Fibroblast of skin of left biceps (primary cell): ENCODE results near the gene CRPPA.
A peak's percentile ranks its signal among the peaks of the same experiment; 100 is the strongest.
"Not testable (repeated sequence)": the region's sequence is repeated elsewhere in the genome, so short reads cannot be mapped to it uniquely, and the experiment has no call there.

Experiments used
- DNase-seq, 2 experiments: peaks; one replicate each; pipeline ENCODE4 v3.0.0-alpha.2; 2013; ENCODE audit warnings: low read depth in 2 of 2

CRPPA gene

DNA sequence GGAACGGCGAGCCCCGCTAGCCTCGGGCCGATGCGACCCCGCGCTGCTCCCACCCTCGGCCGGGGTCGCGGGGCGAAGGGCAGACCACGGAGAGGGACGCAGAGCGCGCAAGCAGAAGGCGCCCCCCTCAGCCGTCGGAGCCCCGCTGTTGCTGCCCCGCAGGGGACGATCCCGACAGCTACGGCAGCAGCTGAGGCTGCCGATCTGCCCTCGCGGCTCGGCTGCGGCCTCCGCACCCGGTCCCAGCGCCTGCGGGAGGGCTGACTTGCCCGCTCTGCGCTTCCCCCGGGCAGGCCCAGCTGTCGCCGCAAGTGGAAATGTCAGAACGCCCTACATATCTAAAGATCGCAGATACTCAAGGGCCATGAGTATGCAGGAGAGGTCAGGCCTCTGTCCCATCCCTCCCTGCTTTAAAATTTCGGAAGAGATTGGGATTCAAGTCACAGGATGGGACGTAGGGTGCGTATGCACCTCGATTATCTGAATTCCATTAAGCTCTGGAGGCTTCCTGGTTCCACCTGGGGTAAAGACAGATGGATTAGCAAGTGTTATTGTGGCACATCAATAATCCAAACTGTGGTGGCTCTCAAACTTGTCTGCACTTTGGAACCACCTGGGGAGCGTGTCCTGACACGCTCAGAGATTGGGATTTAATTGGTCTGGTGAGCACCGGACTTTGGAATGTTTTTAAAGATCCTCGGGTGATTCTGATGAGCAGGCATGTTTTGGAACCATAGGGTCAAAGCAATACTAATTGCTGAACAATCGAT is at the start of gene CRPPA:
Gene CRPPA (minus strand): TSS at position 206 of the 770 bp plus-strand sequence. CDS start 216 bp downstream, outside the sequence.
- no peak for DNase-seq

GRCh38 chr7:16465469-16466361 is 44.4 kb upstream of the CRPPA start, which contains the start of gene SOSTDC1:
TSS of gene SOSTDC1 (minus strand) at chr7:16465738. CDS start at chr7:16465668, 70 bp downstream.
- DNase-seq = no peak

DNA sequence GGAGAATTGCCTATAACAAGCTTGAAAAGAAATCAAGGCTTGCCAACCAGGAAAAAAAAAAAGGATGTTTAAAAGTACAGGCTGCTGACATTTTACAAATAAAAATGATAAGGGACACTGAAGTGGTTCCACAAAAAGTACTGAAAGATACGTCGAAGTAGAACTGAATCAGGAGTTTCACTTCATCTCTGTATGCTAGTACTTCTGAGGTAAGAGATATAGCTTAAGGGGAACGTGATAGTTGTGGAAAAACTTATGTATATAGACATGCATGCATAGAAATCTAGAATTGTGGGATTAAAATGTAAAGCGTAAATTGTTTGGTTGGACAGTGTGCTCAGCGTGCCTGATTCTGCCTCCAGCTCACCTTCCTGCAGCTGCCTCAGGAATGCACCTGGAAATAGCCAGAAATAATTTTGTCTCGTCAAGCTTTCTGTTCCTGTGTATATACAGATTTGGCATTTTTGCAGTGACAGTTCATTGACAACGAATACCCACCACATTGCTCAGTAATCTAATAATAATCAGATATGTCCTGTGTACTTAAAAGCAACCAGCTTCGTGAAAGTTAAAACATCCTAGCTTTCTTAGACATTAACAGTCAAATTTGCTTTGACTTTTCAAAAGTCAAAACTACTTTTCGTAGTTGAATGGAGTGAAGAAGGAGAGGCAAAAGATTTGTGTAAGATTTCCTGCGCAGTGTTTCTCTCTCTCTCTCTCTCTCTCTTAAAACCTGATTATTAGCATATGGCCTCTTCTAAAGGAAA is 42.8 kb upstream of the CRPPA start:
- DNase-seq = no peak

DNA sequence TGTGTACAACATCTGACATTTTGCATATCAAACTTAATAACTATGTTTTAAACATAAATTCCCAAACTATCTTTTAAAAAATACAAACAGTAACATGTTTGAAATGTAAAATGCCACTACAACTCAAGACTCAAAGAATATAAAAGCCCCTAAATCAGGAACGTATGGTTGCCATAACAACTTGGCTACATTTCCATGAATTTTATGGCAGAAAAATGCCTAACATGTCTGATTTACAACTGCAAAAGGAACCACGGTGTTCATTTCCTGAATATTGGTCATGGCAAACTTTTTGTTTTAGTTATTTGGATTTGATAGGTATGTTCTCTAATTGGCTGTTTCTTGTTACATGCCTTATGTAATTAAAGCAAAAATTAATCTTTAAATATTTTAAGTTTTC is 42.2 kb upstream of the CRPPA start:
- DNase-seq = peak; percentile 34 to 36

GRCh38 chr7:16462431-16462889 is 41.1 kb upstream of the CRPPA start:
- no peak for DNase-seq

- peak; percentile 27 to 28 for DNase-seq
Measured at GRCh38 chr7:16460789-16461493, 39.6 kb upstream of the CRPPA start.

DNA sequence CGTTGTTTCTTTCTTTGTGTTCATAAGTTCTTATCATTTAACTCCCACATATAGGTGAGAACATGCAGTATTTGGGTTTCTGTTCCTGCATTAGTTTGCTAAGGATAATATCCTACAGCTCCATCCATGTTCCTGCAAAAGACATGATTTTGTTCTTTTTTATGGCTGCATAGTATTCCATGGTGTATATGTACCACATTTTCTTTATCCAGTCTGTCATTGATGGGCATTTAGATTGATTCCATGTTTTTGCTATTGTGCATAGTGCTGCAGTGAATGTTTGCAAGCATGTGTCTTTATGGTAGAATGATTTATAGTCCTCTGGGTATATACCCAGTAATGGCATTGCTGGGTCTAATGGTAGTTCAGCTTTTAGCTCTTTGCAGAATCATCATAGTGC is 35.0 kb upstream of the CRPPA start:
- not testable (repeated sequence) for DNase-seq

DNA sequence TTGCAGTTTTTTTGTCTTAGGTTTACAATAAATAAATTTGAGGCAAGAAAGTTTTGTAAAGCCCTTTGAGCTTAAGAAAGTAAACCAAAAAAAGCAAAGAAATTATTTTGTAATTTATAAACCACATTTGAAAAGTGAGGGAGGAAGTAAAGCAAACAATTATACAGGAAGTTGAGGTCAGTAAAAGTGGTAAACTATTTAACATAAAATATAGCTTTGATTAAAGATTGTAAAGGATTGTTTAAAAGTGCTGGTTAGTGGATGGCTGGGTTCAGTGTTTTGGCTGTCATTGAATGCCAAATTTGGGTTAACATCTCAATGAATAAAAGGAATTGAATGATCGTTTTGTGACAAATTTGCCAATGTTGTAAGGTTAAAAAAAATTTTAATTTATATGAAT is 34.3 kb upstream of the CRPPA start:
- no peak for DNase-seq

GRCh38 chr7:16450366-16450765 is 29.0 kb upstream of the CRPPA start:
- no peak for DNase-seq

GRCh38 chr7:16447876-16448275 is 26.5 kb upstream of the CRPPA start:
- no peak for DNase-seq

DNA sequence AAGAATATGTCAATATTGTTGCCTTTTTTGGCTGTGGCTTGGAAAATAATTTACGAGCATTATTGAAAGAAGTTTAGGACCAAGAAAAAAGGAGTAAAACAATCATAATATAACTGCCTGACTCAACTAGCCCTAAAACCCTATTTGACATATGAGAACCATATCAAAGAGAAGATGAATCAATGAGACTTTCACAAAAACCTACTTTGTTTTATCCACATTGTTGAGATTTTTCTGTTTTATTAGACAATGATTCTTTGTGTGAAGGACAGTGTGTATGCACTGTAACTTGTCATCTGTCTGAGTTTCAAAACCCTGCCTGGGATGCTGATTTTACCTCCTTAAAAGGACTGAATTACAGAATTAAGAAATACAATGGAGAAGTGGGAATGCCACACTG is 25.2 kb upstream of the CRPPA start:
- DNase-seq = no peak

DNA sequence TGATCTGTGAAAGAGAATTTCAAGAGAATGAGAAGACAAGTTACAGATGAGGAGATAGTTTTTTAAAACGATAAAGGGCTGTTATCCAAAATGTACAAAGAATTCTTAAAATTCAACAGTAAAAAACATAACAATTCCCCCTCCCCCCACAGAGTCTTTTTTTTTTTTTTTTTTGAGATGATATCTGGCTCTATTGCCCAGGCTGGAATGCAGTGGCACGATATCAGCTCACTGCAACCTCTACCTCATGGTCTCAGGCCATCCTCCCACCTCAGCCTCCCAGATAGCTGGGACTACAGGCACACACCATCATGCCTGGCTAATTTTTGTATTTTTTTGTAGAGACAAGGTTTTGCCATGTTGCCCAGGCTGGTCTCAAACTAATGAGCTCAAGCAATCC is 22.5 kb upstream of the CRPPA start:
- DNase-seq = not testable (repeated sequence)

DNA sequence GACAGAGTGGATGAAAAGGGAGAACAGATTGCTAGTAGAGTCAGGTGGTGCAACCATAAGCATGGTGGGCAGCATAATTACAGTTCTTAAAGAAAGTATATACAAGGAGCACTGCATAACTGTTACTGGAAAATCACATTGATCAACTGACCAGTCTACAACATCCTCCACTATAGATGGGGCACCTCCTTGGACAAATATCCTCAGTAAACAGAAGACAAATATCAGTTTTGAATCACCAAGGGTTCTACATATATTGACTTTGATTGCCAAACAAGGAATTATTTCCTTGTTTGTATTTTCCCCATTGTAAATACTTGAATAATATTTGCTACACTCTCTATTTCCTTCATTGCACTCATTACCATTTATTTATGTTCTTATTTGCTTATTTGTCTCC is 17.6 kb upstream of the CRPPA start:
- DNase-seq = no peak

- DNase-seq = no peak
Measured at GRCh38 chr7:16436306-16436705, 15.0 kb upstream of the CRPPA start.

GRCh38 chr7:16433568-16434122 is 12.3 kb upstream of the CRPPA start:
- DNase-seq = no peak

DNA sequence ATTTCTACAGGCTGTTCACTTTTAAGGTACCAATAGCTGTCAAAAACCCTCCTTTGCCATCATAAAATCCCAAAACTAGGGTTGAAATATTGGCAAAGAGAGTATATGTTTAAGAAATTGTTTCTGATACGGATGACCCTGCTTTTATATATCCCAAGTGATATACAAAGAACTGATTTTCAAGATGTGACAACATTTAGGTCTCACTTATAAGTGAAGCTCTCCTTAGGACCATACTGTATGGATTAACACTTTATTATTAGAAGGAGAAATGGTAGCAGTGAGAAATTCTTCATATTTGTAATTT is 11.0 kb upstream of the CRPPA start:
- no peak for DNase-seq

DNA sequence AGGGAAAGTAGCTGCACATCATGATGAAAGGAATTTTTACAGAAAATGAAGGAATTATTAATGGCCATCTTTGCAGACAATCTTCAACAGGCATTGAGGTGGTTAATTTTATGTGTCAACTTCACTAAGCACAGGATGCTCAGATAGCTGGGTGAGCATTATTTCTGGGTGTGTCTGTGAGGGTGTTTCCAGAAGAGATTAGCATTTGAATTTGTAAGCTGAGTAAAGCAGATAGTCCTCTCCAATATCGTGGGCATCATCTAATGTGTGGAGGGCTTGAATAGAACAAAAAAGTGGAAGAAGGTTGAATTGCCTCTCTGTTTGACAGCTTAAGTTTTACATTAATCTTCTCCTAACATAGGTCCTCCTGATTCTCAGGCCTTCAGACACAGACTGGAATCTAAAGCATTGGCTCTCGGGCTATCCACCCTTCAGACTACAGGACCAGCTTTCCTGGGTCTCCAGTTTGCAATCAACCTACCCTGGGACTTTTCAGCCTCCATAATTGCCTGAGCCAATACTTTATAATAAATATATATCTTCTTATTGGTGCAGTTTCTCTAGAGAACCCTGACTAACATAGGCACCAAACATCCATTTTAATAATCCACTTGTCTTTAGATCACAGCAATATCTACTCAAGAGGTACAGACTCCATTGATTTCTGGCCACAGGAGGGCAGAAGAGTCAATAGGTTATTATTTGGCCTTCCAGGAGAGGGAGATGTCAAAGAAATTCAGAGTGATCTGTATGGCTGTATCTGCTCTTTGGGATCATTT is 10.5 kb upstream of the CRPPA start:
- no peak for DNase-seq

DNA sequence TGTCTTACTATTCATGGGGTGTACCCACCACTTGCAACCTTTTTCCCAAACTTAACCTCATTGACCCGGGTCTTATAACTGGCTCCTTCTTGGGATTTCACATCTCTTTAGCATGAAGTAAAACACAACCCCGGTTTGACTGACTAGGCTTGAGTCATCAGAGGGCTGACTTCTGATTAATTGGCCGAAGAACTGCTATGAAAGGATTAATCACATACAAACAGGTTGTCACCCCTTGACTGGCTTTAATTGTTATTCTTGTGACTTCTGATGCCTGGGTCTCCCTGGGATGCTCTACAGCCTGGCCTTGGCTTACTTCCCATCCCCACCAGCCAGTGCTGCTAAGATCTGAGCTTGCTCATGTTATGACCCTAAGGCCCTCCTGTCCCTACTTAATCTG is 8.8 kb upstream of the CRPPA start:
- DNase-seq = no peak

DNA sequence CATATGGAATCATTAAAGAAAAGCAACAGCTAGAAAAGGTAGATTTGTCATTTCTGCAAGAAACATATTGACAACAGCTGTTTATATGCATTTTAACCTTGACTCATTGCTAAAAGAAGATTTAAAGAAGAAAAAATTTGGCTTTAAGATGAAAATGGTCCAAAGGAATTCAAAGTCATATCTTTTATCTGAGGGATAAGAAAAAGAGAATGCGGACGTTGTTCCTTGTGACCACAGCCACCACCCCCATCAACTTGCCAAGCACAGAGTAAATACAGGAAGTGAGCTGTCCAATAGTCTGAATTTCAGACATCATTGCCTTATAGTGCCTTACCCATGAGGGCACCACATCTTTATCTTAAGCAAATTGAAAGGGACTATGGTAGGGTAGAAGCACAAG is 7.3 kb upstream of the CRPPA start:
- peak; percentile 58 to 63 for DNase-seq

DNA sequence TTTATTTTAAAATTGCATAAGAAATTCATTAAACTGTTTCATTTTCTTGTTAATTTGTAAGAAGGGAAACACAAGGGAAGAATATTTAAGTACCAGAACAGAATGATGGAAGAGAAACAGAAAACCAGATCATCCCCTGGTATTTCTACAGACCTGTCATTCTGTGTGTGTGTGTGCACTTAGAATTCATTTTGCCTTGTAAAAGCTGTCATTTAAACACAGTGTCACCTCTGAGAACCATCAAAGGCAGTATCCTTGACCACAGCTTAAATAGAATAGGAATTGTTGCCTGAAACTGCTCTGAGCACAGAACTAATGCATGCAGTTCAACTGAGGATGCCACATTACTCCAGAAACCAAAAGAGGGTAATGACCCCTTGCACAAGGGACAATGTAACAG is 6.8 kb upstream of the CRPPA start:
- no peak for DNase-seq
